ENCODE results near the gene PPP4R4. TPM values are rescaled to one million over a fixed set of nuclear protein-coding genes. Genes with fewer than 3 reads are reported as not detected.

The PPP4R4 gene
- total RNA-seq, 1 experiment from 2014 or later: 8.8 TPM

Other genes starting within 250 kb of the PPP4R4 start
- not detected in 2 replicates for gene FAM181A, start 247.0 kb upstream of the PPP4R4 start, total RNA-seq (2014; rRNA removed; shearing (Covaris generic))
- gene ASB2, start 197.8 kb upstream of the PPP4R4 start, total RNA-seq (2014; rRNA removed; shearing (Covaris generic)): not detected in 2 replicates
- not detected in 2 replicates for gene CCDC197, start 177.0 kb upstream of the PPP4R4 start, total RNA-seq (2014; rRNA removed; shearing (Covaris generic))
- gene OTUB2, start 148.0 kb upstream of the PPP4R4 start, total RNA-seq (2014; rRNA removed; shearing (Covaris generic)): 2.8 TPM in 2 replicates
- 180 and 197 TPM in 2 replicates for gene DDX24, start 93.1 kb upstream of the PPP4R4 start, total RNA-seq (2014; rRNA removed; shearing (Covaris generic))
- gene IFI27L1, start 93.0 kb upstream of the PPP4R4 start, total RNA-seq (2014; rRNA removed; shearing (Covaris generic)): 15.4 and 21.2 TPM in 2 replicates
- 6.2 and 8.4 TPM in 2 replicates for gene IFI27, start 63.6 kb upstream of the PPP4R4 start, total RNA-seq (2014; rRNA removed; shearing (Covaris generic))
- gene IFI27L2, start 44.7 kb upstream of the PPP4R4 start, total RNA-seq (2014; rRNA removed; shearing (Covaris generic)): 35.8 and 57.6 TPM in 2 replicates
- not detected in 2 replicates for gene SERPINA10, start 118.9 kb downstream of the PPP4R4 start, total RNA-seq (2014; rRNA removed; shearing (Covaris generic))
- gene SERPINA6, start 149.0 kb downstream of the PPP4R4 start, total RNA-seq (2014; rRNA removed; shearing (Covaris generic)): 0.51 TPM in 1 of 2 replicates, not detected in the other
- not detected in 2 replicates for gene SERPINA2, start 192.4 kb downstream of the PPP4R4 start, total RNA-seq (2014; rRNA removed; shearing (Covaris generic))
- 0.58 and 1.4 TPM in 2 replicates for gene SERPINA1, start 214.3 kb downstream of the PPP4R4 start, total RNA-seq (2014; rRNA removed; shearing (Covaris generic))